WTC11 (cell line): ENCODE data around the gene GRK7. TPM values are rescaled to one million over a fixed set of nuclear protein-coding genes. Genes with fewer than 3 reads are reported as not detected.

ENCODE experiments used
- ATAC-seq: fragments of 200-7000 bp; cut with Tn5 transposase; 2 replicates; pipeline ENCODE4 v1.10.0; 2021; ENCODE audit warnings: mild to moderate bottlenecking, moderate library complexity
- CTCF ChIA-PET: fragments of 300-600 bp; sonication (Branson Sonifier 250); formaldehyde crosslinking; loops from one replicate; lab custom pipeline; 2021; ENCODE audit warnings: antibody characterized with exemption; lab: Charles Lee
- POLR2A ChIA-PET: fragments of 350-600 bp; sonication (Branson Sonifier 250); formaldehyde crosslinking; loops from one replicate; lab custom pipeline; 2021; ENCODE audit warnings: antibody characterized with exemption; lab: Charles Lee
- DNase-seq: peaks from one replicate; pipeline ENCODE4 v3.0.0; 2021; ENCODE audit warnings: low spot score
- H3K27ac Mint-ChIP-seq: 2 replicates; pipeline ENCODE4 v1.8.0; 2021; ENCODE audit warnings: mixed read lengths
- H3K27me3 Mint-ChIP-seq: 2 replicates; pipeline ENCODE4 v1.8.0; 2021; ENCODE audit warnings: low read depth, mild to moderate bottlenecking, moderate library complexity, mixed read lengths
- H3K36me3 Mint-ChIP-seq: 2 replicates; pipeline ENCODE4 v1.8.0; 2021; ENCODE audit warnings: mixed read lengths
- H3K4me1 Mint-ChIP-seq: 2 replicates; pipeline ENCODE4 v1.8.0; 2022; ENCODE audit warnings: mixed read lengths
- H3K4me3 Mint-ChIP-seq: 2 replicates; pipeline ENCODE4 v1.8.0; 2021; ENCODE audit warnings: mild to moderate bottlenecking, moderate library complexity, mixed read lengths
- H3K9me3 Mint-ChIP-seq: 2 replicates; pipeline ENCODE4 v1.8.0; 2021; ENCODE audit warnings: mixed read lengths
- FOXJ3 ChIP-seq: sonication (generic); formaldehyde crosslinking; IDR thresholded peaks from 2 replicates; pipeline ENCODE4 v1.9.0; 2021; ENCODE audit warnings: missing genetic modification reagents, mild to moderate bottlenecking, borderline replicate concordance
- HMGA2 ChIP-seq: fragments of 250-450 bp; sonication (Bioruptor Pico); IDR thresholded peaks from 2 replicates; pipeline ENCODE4 v1.4.0; 2021; ENCODE audit warnings: mild to moderate bottlenecking, moderate library complexity
- RELA ChIP-seq: sonication (generic); formaldehyde crosslinking; IDR thresholded peaks from 2 replicates; pipeline ENCODE4 v1.8.1; 2022; ENCODE audit warnings: missing genetic modification reagents, mild to moderate bottlenecking, borderline replicate concordance
- TEAD4 ChIP-seq: sonication (generic); formaldehyde crosslinking; IDR thresholded peaks from 2 replicates; pipeline ENCODE4 v1.8.0; 2022; ENCODE audit warnings: mild to moderate bottlenecking, missing genetic modification reagents
- ZNF671 ChIP-seq: fragments of 250-450 bp; sonication (Bioruptor Pico); IDR thresholded peaks from 2 replicates; pipeline ENCODE4 v1.8.0; 2021; ENCODE audit warnings: mild to moderate bottlenecking
- total RNA-seq: library from RNA; stranded (reverse); gene quantifications from 3 replicates; pipeline ENCODE4 v1.2.3, GENCODE V29; 2021
- TF ChIP-seq, protein P1 (sequence below): fragments of 250-450 bp; sonication (Bioruptor Pico); IDR thresholded peaks from 2 replicates; pipeline ENCODE4 v1.9.0; 2021; ENCODE audit warnings: mild to moderate bottlenecking
- TF ChIP-seq, protein P2 (sequence below): sonication (generic); formaldehyde crosslinking; IDR thresholded peaks from 2 replicates; pipeline ENCODE4 v1.8.1; 2022; ENCODE audit warnings: low read depth, missing genetic modification reagents, borderline replicate concordance
- TF ChIP-seq, protein P3 (sequence below): fragments of 200-600 bp; IDR thresholded peaks from 2 replicates; pipeline ENCODE4 v1.8.0; 2022; ENCODE audit warnings: antibody characterized with exemption
- TF ChIP-seq, protein P4 (sequence below): sonication (generic); formaldehyde crosslinking; IDR thresholded peaks from 2 replicates; pipeline ENCODE4 v1.8.1; 2023; ENCODE audit warnings: mild to moderate bottlenecking, moderate library complexity, missing genetic modification reagents
- TF ChIP-seq, protein P5 (sequence below): sonication (generic); formaldehyde crosslinking; IDR thresholded peaks from 2 replicates; pipeline ENCODE4 v1.8.0; 2022; ENCODE audit warnings: mild to moderate bottlenecking, missing genetic modification reagents
- TF ChIP-seq, protein P6 (sequence below): sonication (generic); formaldehyde crosslinking; IDR thresholded peaks from 2 replicates; pipeline ENCODE4 v1.8.0; 2023; ENCODE audit warnings: mild to moderate bottlenecking, missing genetic modification reagents

The GRK7 gene
- total RNA-seq, 1 experiment from 2014 or later: not detected

DNA sequence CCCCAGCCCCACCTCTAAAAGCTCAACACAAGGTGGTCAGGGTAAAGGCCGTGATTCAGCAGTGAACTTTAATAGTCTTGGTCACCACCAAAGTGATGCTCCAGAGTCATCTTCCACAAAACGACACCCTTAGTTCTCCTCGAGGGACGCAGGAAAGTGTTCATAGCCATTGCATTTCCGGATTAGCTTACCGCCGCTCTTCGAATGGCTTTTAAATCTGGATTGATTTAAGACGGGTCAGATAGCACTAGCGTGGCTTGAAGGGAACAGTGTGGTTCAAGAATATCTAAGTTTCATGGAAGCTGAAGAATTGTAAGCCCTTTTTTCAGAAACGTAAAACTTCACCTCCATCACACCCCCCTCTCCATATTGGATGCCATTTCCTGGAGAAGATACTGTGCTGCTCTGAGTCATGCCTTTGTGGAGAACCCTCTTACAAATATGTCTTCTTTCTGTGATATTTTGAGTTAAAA is 24.3 kb upstream of the GRK7 start (continued):
- no peak for TF ChIP-seq RELA (CRISPR knock-in tag)

DNA sequence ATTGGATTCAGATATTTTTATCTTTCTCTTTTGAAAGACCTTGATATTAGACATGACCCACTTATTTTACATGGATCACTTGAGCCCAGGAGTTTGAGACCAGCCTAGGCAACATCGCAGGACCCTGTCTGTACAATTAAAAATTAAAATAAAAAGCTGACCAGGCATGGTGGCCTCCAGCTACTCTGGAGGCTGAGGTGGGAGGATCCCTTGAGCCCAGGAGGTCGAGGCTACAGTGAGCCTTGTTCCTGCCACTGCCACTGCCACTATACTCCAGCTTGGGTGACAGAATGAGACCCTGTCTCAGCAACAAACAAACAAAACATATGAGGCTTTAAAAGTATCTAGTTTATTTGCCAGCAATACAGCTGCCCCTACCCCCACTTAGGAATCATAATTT is 23.5 kb upstream of the GRK7 start:
- no peak for DNase-seq
- Mint-ChIP-seq H3K27me3 (no peaks in the 10 kb centered on the region), H3K9me3 (no peaks in the 10 kb centered on the region), H3K4me1 (peaks cover 21% of the 10 kb centered on the region), H3K36me3 (peaks cover 19% of the 10 kb centered on the region), H3K27ac (0 out of 2 replicates have a peak overlapping the region, but pooled peaks have one; percentile 96), H3K4me3 (peak overlapping the region; percentile 96)
- ChIA-PET CTCF (interaction anchor here (1.0 kb wide), 1 partner anchor 135 kb away, joined by 3 read pairs; no protein-coding TSS in a partner anchor), POLR2A (no interaction called here)
- ATAC-seq: no peak
- TF ChIP-seq, protein P1, sequence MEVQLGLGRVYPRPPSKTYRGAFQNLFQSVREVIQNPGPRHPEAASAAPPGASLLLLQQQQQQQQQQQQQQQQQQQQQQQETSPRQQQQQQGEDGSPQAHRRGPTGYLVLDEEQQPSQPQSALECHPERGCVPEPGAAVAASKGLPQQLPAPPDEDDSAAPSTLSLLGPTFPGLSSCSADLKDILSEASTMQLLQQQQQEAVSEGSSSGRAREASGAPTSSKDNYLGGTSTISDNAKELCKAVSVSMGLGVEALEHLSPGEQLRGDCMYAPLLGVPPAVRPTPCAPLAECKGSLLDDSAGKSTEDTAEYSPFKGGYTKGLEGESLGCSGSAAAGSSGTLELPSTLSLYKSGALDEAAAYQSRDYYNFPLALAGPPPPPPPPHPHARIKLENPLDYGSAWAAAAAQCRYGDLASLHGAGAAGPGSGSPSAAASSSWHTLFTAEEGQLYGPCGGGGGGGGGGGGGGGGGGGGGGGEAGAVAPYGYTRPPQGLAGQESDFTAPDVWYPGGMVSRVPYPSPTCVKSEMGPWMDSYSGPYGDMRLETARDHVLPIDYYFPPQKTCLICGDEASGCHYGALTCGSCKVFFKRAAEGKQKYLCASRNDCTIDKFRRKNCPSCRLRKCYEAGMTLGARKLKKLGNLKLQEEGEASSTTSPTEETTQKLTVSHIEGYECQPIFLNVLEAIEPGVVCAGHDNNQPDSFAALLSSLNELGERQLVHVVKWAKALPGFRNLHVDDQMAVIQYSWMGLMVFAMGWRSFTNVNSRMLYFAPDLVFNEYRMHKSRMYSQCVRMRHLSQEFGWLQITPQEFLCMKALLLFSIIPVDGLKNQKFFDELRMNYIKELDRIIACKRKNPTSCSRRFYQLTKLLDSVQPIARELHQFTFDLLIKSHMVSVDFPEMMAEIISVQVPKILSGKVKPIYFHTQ (CRISPR knock-in tag): no peak
- TF ChIP-seq, protein P2, sequence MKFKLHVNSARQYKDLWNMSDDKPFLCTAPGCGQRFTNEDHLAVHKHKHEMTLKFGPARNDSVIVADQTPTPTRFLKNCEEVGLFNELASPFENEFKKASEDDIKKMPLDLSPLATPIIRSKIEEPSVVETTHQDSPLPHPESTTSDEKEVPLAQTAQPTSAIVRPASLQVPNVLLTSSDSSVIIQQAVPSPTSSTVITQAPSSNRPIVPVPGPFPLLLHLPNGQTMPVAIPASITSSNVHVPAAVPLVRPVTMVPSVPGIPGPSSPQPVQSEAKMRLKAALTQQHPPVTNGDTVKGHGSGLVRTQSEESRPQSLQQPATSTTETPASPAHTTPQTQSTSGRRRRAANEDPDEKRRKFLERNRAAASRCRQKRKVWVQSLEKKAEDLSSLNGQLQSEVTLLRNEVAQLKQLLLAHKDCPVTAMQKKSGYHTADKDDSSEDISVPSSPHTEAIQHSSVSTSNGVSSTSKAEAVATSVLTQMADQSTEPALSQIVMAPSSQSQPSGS (CRISPR knock-in tag): no peak
- TF ChIP-seq ZNF671 (CRISPR knock-in tag): no peak
- TF ChIP-seq FOXJ3: no peak
- no peak for TF ChIP-seq TEAD4 (CRISPR knock-in tag)
- TF ChIP-seq, all 79 proteins: peak for 0

DNA sequence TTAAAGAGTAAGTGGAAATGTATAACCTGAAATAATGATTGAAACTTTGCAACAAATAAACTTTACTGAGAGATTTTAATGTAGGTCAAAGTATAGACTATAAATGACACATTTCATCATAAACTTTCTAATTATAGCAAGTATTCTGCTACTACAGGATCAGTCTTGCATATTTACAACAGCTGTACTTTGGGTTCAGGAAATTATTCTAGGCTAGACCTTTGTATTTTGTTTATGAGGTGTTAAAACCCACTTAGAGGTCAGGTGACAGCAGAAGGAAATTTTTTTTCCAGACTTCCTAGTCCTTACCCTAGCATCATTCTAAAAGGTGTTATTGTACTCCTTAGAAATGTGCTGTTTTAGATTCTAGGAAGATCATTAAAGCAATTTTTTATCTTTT is 22.9 kb upstream of the GRK7 start:
- CTCF ChIA-PET: interaction anchor here (1.0 kb wide), 1 partner anchor 135 kb away, joined by 3 read pairs; no protein-coding TSS in a partner anchor
- POLR2A ChIA-PET: no interaction called here
- Mint-ChIP-seq H3K4me1 (peaks cover 21% of the 10 kb centered on the region), H3K36me3 (peaks cover 23% of the 10 kb centered on the region), H3K9me3 (no peaks in the 10 kb centered on the region), H3K27me3 (no peaks in the 10 kb centered on the region), H3K4me3 (peak overlapping the region; percentile 96), H3K27ac (no peak overlapping the region)
- TF ChIP-seq, protein P3, sequence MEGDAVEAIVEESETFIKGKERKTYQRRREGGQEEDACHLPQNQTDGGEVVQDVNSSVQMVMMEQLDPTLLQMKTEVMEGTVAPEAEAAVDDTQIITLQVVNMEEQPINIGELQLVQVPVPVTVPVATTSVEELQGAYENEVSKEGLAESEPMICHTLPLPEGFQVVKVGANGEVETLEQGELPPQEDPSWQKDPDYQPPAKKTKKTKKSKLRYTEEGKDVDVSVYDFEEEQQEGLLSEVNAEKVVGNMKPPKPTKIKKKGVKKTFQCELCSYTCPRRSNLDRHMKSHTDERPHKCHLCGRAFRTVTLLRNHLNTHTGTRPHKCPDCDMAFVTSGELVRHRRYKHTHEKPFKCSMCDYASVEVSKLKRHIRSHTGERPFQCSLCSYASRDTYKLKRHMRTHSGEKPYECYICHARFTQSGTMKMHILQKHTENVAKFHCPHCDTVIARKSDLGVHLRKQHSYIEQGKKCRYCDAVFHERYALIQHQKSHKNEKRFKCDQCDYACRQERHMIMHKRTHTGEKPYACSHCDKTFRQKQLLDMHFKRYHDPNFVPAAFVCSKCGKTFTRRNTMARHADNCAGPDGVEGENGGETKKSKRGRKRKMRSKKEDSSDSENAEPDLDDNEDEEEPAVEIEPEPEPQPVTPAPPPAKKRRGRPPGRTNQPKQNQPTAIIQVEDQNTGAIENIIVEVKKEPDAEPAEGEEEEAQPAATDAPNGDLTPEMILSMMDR: no peak
- TF ChIP-seq HMGA2 (CRISPR knock-in tag): no peak
- TF ChIP-seq, protein P4, sequence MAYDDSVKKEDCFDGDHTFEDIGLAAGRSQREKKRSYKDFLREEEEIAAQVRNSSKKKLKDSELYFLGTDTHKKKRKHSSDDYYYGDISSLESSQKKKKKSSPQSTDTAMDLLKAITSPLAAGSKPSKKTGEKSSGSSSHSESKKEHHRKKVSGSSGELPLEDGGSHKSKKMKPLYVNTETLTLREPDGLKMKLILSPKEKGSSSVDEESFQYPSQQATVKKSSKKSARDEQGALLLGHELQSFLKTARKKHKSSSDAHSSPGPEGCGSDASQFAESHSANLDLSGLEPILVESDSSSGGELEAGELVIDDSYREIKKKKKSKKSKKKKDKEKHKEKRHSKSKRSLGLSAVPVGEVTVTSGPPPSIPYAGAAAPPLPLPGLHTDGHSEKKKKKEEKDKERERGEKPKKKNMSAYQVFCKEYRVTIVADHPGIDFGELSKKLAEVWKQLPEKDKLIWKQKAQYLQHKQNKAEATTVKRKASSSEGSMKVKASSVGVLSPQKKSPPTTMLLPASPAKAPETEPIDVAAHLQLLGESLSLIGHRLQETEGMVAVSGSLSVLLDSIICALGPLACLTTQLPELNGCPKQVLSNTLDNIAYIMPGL (CRISPR knock-in tag): no peak
- DNase-seq (no peak), ATAC-seq (no peak)

DNA sequence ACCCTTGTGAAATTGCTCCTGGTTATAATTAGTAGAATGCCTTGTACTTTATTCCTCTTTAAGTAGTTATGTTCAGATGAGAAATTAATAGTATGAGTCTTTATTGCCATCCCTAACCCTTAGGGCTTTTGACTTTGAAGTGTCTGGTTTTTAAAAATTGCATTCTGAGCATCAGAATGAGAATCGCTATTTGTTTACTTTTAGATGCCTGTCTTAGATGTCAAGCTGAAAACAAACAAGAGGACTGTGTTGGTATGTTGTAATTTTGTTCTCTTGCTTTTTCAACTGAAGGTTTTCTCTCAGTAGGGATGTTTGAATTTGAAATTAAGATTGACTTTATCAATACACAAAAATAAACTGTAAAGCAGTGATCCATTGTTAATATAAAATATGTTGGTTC is 19.9 kb upstream of the GRK7 start:
- Mint-ChIP-seq H3K9me3 (no peaks in the 10 kb centered on the region), H3K4me3 (no peak overlapping the region), H3K27me3 (no peaks in the 10 kb centered on the region), H3K4me1 (peaks cover 21% of the 10 kb centered on the region), H3K27ac (no peak overlapping the region), H3K36me3 (peaks cover 37% of the 10 kb centered on the region)
- ATAC-seq (no peak), DNase-seq (no peak)
- POLR2A ChIA-PET: no interaction called here
- CTCF ChIA-PET: no interaction called here
- TF ChIP-seq, protein P5, sequence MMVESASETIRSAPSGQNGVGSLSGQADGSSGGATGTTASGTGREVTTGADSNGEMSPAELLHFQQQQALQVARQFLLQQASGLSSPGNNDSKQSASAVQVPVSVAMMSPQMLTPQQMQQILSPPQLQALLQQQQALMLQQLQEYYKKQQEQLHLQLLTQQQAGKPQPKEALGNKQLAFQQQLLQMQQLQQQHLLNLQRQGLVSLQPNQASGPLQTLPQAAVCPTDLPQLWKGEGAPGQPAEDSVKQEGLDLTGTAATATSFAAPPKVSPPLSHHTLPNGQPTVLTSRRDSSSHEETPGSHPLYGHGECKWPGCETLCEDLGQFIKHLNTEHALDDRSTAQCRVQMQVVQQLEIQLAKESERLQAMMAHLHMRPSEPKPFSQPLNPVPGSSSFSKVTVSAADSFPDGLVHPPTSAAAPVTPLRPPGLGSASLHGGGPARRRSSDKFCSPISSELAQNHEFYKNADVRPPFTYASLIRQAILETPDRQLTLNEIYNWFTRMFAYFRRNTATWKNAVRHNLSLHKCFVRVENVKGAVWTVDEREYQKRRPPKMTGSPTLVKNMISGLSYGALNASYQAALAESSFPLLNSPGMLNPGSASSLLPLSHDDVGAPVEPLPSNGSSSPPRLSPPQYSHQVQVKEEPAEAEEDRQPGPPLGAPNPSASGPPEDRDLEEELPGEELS (CRISPR knock-in tag): no peak
- TF ChIP-seq ZNF671 (CRISPR knock-in tag): no peak
- TF ChIP-seq HMGA2 (CRISPR knock-in tag): no peak
- TF ChIP-seq, protein P6, sequence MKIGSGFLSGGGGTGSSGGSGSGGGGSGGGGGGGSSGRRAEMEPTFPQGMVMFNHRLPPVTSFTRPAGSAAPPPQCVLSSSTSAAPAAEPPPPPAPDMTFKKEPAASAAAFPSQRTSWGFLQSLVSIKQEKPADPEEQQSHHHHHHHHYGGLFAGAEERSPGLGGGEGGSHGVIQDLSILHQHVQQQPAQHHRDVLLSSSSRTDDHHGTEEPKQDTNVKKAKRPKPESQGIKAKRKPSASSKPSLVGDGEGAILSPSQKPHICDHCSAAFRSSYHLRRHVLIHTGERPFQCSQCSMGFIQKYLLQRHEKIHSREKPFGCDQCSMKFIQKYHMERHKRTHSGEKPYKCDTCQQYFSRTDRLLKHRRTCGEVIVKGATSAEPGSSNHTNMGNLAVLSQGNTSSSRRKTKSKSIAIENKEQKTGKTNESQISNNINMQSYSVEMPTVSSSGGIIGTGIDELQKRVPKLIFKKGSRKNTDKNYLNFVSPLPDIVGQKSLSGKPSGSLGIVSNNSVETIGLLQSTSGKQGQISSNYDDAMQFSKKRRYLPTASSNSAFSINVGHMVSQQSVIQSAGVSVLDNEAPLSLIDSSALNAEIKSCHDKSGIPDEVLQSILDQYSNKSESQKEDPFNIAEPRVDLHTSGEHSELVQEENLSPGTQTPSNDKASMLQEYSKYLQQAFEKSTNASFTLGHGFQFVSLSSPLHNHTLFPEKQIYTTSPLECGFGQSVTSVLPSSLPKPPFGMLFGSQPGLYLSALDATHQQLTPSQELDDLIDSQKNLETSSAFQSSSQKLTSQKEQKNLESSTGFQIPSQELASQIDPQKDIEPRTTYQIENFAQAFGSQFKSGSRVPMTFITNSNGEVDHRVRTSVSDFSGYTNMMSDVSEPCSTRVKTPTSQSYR (CRISPR knock-in tag): no peak
